HG02610 (cell line): ENCODE results near the gene ZNF555.
"Not testable (repeated sequence)": the region's sequence is repeated elsewhere in the genome, so short reads cannot be mapped to it uniquely, and the experiment has no call there.

Experiments used
- ATAC-seq: cut with Tn5 transposase; IDR thresholded peaks from one replicate; pipeline ENCODE4 v1.9.1; 2021; ENCODE audit warnings: mild to moderate bottlenecking, moderate library complexity; ENCODE audit not compliant: unreplicated experiment

Gene ZNF555

DNA sequence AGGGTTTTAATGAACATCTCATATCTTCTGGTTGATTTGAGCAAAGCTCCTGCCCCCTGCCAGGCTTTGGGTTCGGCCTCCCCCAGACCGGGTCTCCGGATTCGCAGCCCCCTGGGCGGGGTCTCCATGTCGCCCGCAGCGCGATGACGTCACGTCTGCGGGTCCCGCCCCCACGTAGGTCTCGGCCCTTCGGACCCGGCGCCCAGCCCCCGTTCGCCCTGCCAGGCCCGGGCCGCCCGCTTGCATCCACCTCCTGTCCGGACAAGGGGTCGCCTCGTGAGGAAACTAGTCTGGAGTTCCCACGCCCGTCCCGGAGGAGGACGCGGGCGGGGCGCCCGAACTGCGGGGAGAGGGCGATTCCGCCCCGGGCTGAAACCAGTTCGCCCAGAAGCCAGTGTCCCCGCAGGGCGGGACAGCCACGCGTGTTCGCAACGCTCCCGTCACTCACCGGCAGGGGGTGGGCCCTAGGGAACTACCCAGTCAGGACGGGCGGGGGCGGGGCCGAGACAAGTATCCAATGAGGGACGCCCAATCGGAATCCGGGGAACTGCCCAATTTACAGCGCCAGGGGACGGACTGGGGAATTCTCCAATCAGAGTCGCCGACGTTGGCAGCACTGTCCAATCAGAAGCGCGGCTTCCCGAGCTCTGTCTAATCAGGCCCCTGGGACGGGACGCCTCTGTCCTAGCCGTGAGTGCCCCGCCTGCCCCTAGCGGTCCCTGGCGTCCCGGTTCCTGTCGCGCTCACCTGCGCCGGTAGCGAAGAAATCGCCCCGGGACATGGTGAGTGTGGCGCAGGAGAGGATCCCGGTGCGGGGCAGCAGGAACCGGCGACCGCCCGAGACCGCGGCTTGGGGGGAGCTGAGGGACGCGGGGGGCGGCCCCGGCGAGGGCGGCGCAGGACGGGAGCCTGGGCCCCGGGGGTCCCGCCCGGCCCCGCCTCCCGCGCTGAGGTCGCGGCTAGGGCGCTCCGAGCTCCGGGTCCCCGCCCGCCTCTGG, at the start of gene ZNF555:
Gene ZNF555 (plus strand): TSS at position 682 of the 998 bp plus-strand sequence. CDS start 98 bp downstream, at position 780.
- ATAC-seq = peak; percentile 96

DNA sequence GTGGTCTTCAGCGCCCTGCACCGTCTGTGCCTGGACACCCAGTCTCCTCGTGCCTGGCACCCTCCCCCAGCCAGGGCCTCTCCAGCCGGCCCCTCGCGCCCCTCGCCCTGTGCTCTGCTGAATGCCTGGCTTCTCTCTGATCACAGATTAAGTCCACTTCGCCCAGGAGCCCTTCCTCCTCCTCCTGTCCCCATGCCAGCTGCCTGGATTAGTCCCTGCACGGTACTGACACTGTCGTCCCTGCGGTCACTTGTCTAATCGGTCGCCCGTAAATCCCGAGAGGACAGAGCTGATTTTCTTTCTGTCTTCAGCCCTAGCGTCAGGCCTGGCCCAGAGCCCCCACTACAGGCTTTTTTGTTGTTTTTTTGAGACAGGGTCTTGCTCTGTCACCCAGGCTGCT, 49.4 kb upstream of the ZNF555 start:
- ATAC-seq = no peak

DNA sequence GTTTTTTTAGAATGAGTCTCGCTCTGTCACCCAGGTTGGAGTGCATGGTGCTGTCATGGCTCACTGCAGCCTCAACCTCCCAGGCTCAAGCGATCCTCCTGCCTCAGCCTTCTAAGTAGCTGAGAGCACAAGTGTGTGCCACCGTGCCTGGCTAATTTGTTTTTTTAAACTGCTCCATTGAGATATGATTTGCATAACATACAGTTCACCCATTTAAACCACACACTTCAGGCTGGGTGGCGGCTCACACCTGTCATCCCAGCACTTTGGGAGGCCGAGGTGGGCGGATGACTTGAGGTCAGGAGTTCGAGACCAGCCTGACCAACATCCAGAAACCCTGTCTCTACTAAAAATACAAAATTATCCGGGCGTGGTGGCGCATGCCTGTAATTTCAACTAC, 48.6 kb upstream of the ZNF555 start:
- not testable (repeated sequence) for ATAC-seq

DNA sequence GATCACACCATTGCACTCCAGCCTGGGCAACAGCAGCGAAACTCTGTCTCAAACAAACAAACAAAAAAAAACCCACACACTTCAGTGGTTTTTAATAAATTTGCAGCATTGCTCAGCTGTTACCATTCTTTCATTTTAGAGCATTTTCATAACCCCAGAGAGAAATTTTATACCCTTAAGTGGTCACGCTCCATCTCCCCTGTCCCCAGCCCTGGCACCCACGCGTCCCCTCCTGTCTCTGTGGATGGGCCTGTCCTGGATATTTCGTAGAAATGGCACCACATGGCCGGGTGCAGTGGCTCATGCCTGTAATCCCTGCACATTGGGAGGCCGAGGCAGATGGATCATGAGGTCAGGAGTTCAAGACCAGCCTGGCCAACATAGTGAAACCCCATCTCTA, 48.1 kb upstream of the ZNF555 start:
- ATAC-seq = no peak

- no peak for ATAC-seq
These were observed 47.7 kb upstream of the ZNF555 start for GRCh38 chr19:2793577-2793976.

- ATAC-seq = no peak
These were observed 45.2 kb upstream of the ZNF555 start for GRCh38 chr19:2795827-2796658.

DNA sequence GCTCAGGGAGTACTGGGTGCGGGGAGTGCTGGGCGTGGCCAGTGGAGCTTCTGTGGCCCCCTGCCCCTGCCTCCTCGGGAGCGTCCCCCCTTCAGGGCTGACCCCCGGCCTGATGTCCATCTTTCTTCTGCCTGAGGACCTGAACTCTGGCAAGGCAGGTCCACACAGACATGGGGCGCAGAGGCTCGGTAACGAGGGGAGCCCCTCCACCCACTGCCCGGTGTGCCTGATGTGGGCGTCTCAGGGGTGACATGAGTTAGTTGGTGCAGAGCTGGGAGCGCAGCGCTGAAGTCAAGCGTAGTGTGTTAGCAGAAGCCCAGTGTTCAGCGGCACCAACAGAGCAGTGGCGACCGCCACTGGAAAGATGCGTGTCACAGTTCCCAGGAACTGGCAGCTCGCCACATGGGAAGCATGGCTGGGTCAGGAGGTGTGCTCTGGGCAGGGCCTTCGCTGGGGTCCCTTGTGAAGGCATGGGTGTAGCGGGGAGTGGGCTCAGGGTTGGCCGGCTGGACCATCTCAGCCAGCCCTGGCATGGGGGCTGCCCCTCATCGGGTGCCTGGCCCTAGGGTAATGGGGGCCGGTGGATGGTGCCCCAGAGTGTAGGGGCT, 44.5 kb upstream of the ZNF555 start:
- ATAC-seq = no peak

- ATAC-seq = no peak
These were observed 44.0 kb upstream of the ZNF555 start for GRCh38 chr19:2797280-2797679.

DNA sequence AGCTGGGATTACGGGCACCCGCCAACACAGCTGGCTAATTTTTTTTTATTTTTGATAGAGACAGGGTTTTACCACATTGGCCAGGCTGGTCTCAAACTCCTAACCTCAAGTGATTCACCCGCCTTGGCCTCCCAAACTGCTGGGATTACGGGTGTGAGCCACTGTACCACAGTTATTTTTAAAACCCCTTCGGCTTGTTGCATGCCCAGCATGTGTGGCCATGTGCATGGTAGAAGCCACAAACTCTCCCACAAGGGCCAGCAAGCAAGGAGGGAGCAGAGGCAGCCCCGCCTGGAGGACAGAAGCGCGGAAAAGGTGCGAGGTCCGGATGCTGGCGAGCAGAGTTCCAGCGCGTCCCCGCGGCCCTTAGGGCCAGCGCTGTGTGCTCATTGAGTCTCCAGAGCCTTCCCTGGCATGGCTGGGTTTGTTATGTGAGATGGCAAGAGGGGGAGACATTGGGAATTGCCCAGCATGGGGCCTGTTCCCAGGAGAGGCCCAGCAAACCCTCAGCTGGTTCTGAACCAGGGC, 43.1 kb upstream of the ZNF555 start:
- ATAC-seq = no peak

GRCh38 chr19:2798733-2799132, 42.5 kb upstream of the ZNF555 start:
- ATAC-seq = no peak

DNA sequence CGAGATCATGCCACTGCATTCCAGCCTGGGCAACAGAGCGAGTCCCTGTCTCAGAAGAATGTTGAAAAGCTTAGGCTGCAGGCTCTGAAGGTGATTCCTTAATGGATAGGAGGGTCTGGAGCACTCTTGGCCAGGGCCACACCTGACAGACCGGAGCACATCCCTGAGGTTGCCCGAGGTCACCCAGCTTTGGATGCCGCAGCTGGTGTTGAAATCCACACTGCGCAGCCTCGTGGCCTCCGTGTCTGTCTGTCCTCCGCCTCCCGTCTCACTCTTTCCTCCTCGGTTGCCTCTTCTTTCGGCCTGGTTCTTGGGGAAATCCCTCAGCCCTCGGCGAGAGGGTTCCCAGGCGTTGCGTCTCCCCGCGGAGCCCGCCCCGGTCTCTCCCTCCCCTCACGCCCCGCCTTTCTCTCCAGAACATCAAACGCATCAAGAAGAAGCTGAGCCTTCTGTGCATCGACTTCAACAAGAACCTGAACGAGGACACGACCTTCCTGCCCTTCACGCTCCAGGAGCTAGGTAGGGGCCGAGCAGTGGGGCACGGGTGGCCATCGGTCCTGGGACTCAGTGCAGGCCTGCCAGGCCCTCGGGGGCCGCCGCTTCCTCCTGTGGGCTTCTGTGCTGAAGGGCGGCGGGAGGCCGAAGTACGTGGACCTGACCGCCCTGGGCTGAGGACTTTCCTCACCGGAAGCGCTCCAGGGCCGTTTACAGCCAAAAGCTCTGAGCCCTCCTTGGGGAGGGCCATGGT, 41.8 kb upstream of the ZNF555 start:
- no peak for ATAC-seq

GRCh38 chr19:2800506-2800905, 40.8 kb upstream of the ZNF555 start:
- ATAC-seq = no peak

GRCh38 chr19:2802826-2803225, 38.4 kb upstream of the ZNF555 start:
- no peak for ATAC-seq

- no peak for ATAC-seq
These were observed 37.7 kb upstream of the ZNF555 start for GRCh38 chr19:2803486-2804155.

DNA sequence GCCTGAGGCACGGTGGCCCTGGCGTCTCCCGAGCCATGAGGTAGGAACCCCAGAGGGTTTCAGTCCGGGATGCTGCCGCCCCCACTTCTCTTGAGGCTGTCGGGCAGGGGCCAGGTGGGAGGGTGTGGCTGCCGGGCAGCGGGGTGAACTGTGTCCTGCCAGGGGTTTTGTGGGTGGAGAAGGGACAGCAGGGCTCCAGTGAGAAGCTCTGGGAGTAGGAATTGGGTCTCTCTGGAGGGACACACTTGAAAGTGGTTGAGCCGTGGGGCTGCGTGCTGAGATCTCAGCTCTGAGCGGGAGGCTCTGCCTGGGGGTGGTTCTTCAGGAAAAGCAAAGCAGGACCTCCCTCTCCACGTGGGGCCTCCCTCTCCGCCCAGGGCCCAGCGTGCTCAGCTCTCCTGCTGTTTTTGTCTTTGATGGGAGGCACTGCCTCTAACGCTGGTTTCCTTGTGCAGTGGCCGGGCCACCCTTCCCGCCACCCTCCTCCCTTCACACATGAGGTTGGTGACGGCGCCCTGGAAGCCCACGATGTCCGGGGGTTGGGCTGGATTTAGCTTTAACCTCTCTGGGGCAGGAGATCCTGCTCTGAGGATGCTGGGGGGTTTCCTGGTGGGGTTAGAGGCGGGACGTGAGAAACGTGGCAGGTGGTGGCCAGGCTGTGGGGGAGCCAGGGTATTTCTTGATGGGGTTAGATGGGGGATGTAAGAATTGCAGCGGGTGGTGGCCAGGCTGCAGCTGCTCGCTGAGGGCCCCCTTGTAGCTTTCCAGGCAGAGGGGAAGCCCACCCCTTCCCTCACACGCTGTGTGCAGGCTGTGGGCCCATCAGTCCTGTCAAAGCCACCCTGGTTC, 36.9 kb upstream of the ZNF555 start:
- no peak for ATAC-seq

- no peak for ATAC-seq
These were observed 35.9 kb upstream of the ZNF555 start for GRCh38 chr19:2805261-2805900.

DNA sequence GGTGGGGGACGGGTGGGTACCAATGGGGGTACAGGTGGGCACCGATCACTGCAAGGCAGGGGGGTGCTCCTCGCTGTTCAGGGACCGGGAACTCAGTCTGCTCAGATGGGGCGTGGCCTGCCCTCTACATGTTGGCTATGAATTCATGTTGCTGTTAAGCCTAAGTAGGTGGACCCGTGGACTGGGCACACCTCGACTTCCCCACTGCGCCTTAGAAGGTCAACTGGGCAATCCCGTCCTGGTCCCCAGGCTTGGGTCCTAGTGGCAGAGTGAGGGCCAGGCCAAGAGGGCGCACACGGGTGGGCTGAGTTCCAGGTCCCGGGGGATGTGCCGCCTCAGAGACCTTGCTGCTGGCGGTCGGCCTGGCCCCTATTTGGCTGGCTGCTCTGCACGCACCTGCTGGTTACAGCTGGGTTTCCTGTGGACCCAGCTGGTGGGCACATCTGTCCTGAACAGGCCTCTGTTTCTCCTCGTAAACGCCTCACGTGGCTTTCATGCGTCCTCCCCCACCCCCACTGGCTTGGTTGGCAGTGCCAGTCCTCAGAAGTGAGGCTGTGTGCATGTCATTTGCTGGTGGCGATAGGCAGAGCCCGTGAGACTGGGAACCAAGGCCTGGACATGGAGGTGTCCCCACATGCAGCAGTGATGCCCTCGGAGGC, 35.2 kb upstream of the ZNF555 start:
- ATAC-seq = no peak
